Neural cell (in vitro differentiated cells): ENCODE data around the gene CEACAM6.

ENCODE experiments used
- CTCF ChIP-seq: fragments of 450-650 bp; IDR thresholded peaks from 2 replicates; pipeline ENCODE4 v1.5.1; 2014; ENCODE audit warnings: antibody characterized with exemption, mild to moderate bottlenecking, moderate library complexity; ENCODE audit not compliant: poor library complexity, severe bottlenecking
- EP300 ChIP-seq: fragments of 450-650 bp; conservative IDR thresholded peaks from 2 replicates; pipeline ENCODE4 v1.6.1; 2014; ENCODE audit warnings: antibody characterized with exemption, mild to moderate bottlenecking, moderate library complexity; ENCODE audit not compliant: poor library complexity, severe bottlenecking
- EZH2 ChIP-seq: fragments of 200-600, 300-800 bp; shearing (Covaris generic), sonication (generic); IDR thresholded peaks from 2 replicates; pipeline ENCODE4 v1.6.1; 2014; ENCODE audit warnings: antibody characterized with exemption, low read length, borderline replicate concordance, mild to moderate bottlenecking; ENCODE audit not compliant: insufficient read depth, poor library complexity, severe bottlenecking
- POLR2AphosphoS5 ChIP-seq: IDR thresholded peaks from 2 replicates; pipeline ENCODE4 v1.6.1; 2012
- RAD21 ChIP-seq: fragments of 450-650 bp; conservative IDR thresholded peaks from 2 replicates; pipeline ENCODE4 v1.6.1; 2014; ENCODE audit warnings: antibody characterized with exemption, mild to moderate bottlenecking, moderate library complexity
- REST ChIP-seq: IDR thresholded peaks from 2 replicates; pipeline ENCODE4 v1.6.1; 2012; ENCODE audit warnings: borderline replicate concordance
- SMC3 ChIP-seq: fragments of 450-650 bp; conservative IDR thresholded peaks from 2 replicates; pipeline ENCODE4 v1.6.1; 2014; ENCODE audit warnings: antibody characterized with exemption, mild to moderate bottlenecking, moderate library complexity; ENCODE audit not compliant: poor library complexity
- TAF1 ChIP-seq: IDR thresholded peaks from 2 replicates; pipeline ENCODE4 v1.6.1; 2012; ENCODE audit warnings: low read depth

- TF ChIP-seq TAF1, result no peak
- no peak for TF ChIP-seq EZH2
- no peak for TF ChIP-seq CTCF
- TF ChIP-seq EP300, result no peak
- TF ChIP-seq POLR2AphosphoS5, result no peak
- TF ChIP-seq RAD21, result no peak
- TF ChIP-seq REST, result no peak
- no peak for TF ChIP-seq SMC3
These were observed 28.8 kb upstream of the CEACAM6 start for GRCh38 chr19:41726493-41726892.
